ENCODE results near the gene RNF141.

Gene RNF141

GRCh38 chr11:10484461-10485180 is 56.4 kb downstream of the RNF141 start:
- no peak for DNase-seq (ENCODE audit: low read depth in 2 of 2, low spot score in 1 of 2)

GRCh38 chr11:10483584-10483983 is 57.4 kb downstream of the RNF141 start:
- DNase-seq (ENCODE audit: low read depth in 2 of 2, low spot score in 1 of 2): no peak

- DNase-seq (ENCODE audit: low read depth in 2 of 2, low spot score in 1 of 2): no peak
These were observed 57.8 kb downstream of the RNF141 start for GRCh38 chr11:10483174-10483573.

- no peak for DNase-seq (ENCODE audit: low read depth in 2 of 2, low spot score in 1 of 2)
These were observed 59.2 kb downstream of the RNF141 start for GRCh38 chr11:10481560-10482349.

GRCh38 chr11:10480760-10481159 is 60.2 kb downstream of the RNF141 start:
- no peak for DNase-seq (ENCODE audit: low read depth in 2 of 2, low spot score in 1 of 2)

GRCh38 chr11:10480026-10480425 is 61.0 kb downstream of the RNF141 start:
- no peak for DNase-seq (ENCODE audit: low read depth in 2 of 2, low spot score in 1 of 2)

GRCh38 chr11:10478574-10479550 is 62.1 kb downstream of the RNF141 start:
- no peak for DNase-seq (ENCODE audit: low read depth in 2 of 2, low spot score in 1 of 2)

GRCh38 chr11:10478066-10478465 is 62.9 kb downstream of the RNF141 start:
- DNase-seq (ENCODE audit: low read depth in 2 of 2, low spot score in 1 of 2): no peak

- no peak for DNase-seq (ENCODE audit: low read depth in 2 of 2, low spot score in 1 of 2)
These were observed 63.3 kb downstream of the RNF141 start for GRCh38 chr11:10477690-10478046.

GRCh38 chr11:10476927-10477689 is 63.9 kb downstream of the RNF141 start:
- no peak for DNase-seq (ENCODE audit: low read depth in 2 of 2, low spot score in 1 of 2)

- no peak for DNase-seq (ENCODE audit: low read depth in 2 of 2, low spot score in 1 of 2)
These were observed 64.6 kb downstream of the RNF141 start for GRCh38 chr11:10476342-10476741.

GRCh38 chr11:10474551-10474950 is 66.4 kb downstream of the RNF141 start:
- no peak for DNase-seq (ENCODE audit: low read depth in 2 of 2, low spot score in 1 of 2)

- no peak for DNase-seq (ENCODE audit: low read depth in 2 of 2, low spot score in 1 of 2)
These were observed 67.6 kb downstream of the RNF141 start for GRCh38 chr11:10473371-10473770.

GRCh38 chr11:10462746-10463300 is 78.2 kb downstream of the RNF141 start:
- DNase-seq (ENCODE audit: low read depth in 2 of 2, low spot score in 1 of 2): no peak

All from stimulated activated CD8-positive, alpha-beta memory T cell treated with anti-CD3 and anti-CD28 coated beads, Interleukin-4, amount 100 ng/mL, for 1 hour (primary cell).